NCI-H226 (cell line): ENCODE measurements around the gene CALN1.

Experiments used
- DNase-seq: peaks from one replicate; pipeline ENCODE4 v3.0.0-alpha.2; 2015

The CALN1 gene

GRCh38 chr7:72030994-72031667, 381.0 kb downstream of the CALN1 start:
- DNase-seq = no peak

DNA sequence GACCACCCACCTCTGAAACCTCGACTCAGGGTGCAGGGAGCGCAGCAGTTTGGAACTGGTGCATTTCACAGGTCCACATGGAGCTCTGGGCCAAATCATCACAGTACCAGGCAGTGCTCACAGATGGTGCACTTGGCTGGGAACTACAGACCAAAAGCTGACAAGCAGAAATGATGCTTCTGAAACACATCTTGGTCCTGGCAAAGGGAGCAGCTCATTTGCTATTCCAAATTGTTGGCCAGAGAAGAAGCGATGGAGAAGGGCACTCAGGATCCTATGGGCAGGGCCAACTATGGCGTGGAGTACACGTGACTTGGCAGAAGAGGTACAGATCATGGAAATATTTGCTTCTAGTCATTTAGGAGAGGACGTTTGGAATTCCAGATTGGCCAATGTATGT, 383.9 kb downstream of the CALN1 start:
- DNase-seq = no peak

DNA sequence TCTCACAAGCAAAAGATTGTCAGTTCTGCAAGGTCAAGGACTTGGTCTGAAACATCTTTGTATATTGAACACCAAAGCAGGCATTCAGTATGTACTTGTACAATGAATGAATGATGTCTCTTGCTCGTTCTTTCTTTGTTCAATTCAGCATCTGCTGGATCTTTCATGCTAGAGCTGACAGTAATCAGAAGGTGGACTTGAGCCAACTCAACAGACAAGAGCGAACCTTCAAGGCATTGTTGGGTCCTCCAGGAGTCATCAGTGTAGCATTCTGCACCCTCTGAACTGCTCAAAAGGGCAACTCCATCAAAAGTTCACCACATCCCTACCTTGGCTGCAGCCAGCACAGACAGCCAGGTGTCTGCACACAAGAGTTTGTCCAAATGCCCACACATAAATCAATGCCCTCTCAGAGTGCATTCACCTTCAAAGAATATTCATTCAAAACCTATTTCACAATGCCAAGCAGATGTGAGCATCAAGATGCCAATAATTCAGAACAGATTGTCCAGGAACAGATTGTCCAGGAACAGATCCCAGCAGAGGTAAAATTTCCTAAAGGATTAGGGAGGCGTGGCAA, 386.7 kb downstream of the CALN1 start:
- DNase-seq = no peak

- no peak for DNase-seq
These were observed 388.2 kb downstream of the CALN1 start for GRCh38 chr7:72023926-72024325.

GRCh38 chr7:72021716-72022115, 390.4 kb downstream of the CALN1 start:
- no peak for DNase-seq

GRCh38 chr7:72020311-72020710, 391.8 kb downstream of the CALN1 start:
- DNase-seq = no peak

- no peak for DNase-seq
These were observed 392.7 kb downstream of the CALN1 start for GRCh38 chr7:72019436-72019835.

GRCh38 chr7:72017756-72018155, 394.4 kb downstream of the CALN1 start:
- DNase-seq = no peak

GRCh38 chr7:72016574-72016973, 395.6 kb downstream of the CALN1 start:
- no peak for DNase-seq

- DNase-seq = no peak
These were observed 397.0 kb downstream of the CALN1 start for GRCh38 chr7:72015136-72015535.

DNA sequence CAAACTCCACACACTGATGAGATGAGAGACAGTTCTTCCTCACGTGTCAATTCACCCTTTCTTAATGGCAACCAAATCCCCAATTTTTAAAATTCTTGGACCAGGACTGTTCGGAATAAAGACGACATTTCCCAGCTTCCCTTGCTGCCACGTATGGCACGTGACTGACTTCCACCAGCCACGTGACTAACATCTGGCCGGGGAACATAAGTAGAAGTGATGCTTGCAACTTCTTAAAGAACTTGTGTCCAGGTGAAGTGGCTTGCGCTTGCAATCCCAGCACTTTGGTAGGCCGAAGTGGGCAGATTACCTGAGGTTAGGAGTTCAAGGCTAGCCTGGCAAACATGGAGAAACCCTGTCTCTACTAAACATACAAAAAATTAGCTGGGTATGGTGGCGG, 405.1 kb downstream of the CALN1 start:
- no peak for DNase-seq

GRCh38 chr7:72003236-72003635, 408.9 kb downstream of the CALN1 start:
- no peak for DNase-seq

DNA sequence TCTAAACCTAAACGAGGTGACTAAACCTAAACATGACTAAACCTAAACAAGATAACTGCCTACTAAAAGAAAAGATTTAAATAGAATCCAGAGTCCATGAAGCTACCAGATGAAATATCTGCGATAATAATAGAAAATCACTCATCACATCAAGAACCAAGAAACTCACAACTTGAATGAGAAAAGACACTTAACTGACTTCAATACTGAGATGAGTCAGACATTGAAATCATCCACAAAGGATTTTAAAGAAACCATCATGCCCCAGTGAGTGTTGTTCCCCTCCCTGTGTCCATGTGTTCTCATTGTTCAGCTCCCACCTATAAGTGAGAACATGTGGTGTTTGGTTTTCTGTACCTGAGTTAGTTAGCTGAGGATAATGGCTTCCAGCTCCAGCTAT, 416.0 kb downstream of the CALN1 start:
- DNase-seq = no peak

GRCh38 chr7:71995111-71995510, 417.0 kb downstream of the CALN1 start:
- no peak for DNase-seq

DNA sequence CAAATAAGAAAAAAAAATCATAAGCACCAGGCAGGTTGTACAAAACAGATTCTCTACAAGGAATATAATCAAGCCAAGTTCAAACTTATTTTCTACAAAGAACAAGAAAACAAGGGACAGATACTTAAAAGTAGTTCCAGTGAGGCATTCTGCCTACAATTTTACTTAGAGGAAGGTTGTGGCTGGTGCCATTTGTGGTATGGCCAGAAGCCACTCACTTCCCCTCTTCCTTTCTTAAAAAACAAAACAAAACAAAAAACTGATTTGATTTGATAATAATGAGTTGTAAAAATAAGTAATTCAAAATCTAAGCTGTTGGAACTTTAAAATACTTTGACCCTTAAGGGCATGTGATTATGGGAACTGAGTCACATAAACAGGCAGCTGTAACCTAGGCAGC, 420.6 kb downstream of the CALN1 start:
- DNase-seq = no peak

- DNase-seq = no peak
These were observed 422.0 kb downstream of the CALN1 start for GRCh38 chr7:71990138-71990462.

DNA sequence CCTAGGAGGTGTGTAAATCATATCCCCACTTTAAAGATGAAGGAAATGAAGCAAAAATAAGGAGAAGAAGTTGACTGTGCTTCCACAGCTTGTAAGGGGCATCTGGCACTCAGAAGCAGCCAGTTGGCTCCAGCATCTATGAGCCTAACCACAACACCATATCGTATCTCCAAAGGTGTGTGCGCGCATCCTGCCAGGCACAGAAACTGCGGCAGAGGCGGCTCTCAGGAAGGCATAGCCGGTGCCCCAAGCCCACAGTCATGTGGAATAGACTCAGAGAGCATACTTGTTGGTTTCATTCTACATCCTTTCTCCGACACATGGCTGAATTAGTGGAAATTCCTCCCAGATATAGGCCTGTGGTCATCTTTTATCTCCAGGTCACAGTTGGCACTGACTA, 423.9 kb downstream of the CALN1 start:
- DNase-seq = no peak

- no peak for DNase-seq
These were observed 424.9 kb downstream of the CALN1 start for GRCh38 chr7:71987200-71987767.

- no peak for DNase-seq
These were observed 427.8 kb downstream of the CALN1 start for GRCh38 chr7:71984348-71984747.

DNA sequence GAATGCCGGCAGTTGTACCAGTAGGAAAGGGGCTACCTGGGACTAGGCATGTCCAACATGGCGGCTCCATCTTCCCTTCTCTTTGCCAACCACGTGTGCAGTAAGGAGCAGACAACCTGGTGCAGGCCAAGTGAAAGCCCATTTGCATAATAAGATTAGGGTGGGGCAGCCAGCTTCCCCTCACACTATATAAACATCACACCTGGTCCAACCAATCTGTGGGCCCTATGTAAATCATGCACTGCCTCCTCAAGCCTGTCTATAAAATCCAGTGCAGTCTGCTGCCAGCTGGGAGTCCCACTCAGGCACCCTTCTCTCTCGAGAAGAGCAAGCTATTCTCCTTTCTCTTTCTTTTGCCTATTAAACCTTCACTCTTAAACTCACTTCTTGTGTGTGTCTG, 429.3 kb downstream of the CALN1 start:
- DNase-seq = no peak

DNA sequence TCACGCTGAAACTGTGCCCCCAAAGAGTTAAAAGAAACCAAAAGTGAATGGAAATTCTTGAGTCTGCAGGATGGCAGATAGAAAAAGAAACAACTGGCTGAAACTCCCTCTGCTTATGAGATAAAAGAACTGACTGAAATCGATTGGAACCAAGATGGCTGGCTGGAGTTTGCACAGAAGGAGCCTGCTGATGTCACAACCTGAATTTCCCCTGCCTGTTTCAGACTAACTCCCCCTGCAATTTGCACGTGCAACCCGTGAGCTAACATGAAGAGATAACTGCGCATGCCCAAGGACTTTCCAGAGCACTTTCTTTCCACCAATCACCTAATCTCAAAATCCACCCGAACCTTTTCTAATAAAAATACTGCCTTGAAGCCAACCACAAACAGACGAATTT, 435.5 kb downstream of the CALN1 start:
- DNase-seq = no peak

DNA sequence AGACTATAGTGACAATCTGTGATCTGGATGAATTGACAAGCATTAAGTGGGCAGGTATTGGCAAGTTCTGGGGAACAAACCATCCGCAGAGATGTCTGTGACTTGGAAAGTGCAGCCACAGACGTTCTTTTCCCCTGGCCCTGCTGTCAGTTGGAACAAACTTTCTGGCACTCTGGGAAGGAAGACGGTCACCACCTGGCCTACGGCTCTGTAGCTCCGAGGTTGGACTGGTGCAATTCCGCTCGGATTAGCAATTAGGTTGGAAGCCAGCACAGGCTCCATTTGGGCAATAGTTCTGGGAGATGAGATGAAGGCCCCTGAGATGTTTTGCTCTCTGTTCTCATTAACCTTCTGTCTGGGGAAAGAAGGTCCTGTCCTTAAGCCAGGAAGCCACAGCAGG, 437.5 kb downstream of the CALN1 start:
- no peak for DNase-seq

GRCh38 chr7:71972534-71972933, 439.6 kb downstream of the CALN1 start:
- DNase-seq = no peak

DNA sequence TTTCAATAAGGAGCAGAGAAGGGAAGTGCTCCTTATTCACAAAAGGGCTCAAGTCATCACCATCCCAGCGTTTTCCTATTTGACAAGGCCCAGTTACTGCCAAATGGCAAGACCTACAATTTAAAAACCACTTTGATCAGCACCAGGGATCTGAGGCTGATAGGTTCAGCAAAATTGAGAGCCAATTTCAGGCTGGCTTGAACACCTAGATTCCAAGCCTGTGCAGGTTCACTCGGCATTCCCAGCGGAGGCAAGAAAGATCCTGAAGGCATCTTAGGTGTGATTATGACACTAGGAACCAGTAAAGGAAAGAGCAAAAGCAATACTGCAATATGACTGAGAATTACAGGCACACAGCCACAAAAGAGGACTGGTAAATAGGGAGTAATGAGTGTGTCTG, 441.4 kb downstream of the CALN1 start:
- no peak for DNase-seq

- no peak for DNase-seq
These were observed 449.5 kb downstream of the CALN1 start for GRCh38 chr7:71962636-71963035.
